A549 (cell line): ENCODE results near the gene GTPBP10. TPM values are rescaled to one million over a fixed set of nuclear protein-coding genes. Genes with fewer than 3 reads are reported as not detected.

Experiments used
- ATAC-seq, 2 experiments: fragments of 200-7000 bp in 1 of 2; fragments of >200 bp in 1 of 2; cut with Nextera tagmentation in 1 of 2; cut with Tn5 transposase in 1 of 2; 3 replicates each; pipeline versions ENCODE4 v1.8.0 to v1.9.1; 2018 to 2020; ENCODE audit warnings: mild to moderate bottlenecking in 1 of 2, moderate library complexity in 1 of 2
- CTCF ChIA-PET: fragments of 300-600 bp; sonication (Branson Sonifier 250); formaldehyde crosslinking; extraction: SDS; loops from one replicate; lab custom pipeline; 2021; ENCODE audit warnings: antibody characterized with exemption, inconsistent platforms; lab: Yijun Ruan, JAX
- POLR2A ChIA-PET: fragments of 350-600 bp; formaldehyde crosslinking; extraction: SDS; loops from one replicate; lab custom pipeline; 2021; ENCODE audit warnings: antibody characterized with exemption, inconsistent platforms; lab: Yijun Ruan, JAX
- DNase-seq, 2 experiments: peaks; one replicate each; pipeline versions ENCODE4 v3.0.0 to v3.0.0-alpha.2; 2011 to 2016; ENCODE audit warnings: low read depth in 1 of 2, low spot score in 1 of 2
- FAIRE-seq: peaks from 2 replicates; lab custom pipeline; 2011; peaks lifted over from hg19 to GRCh38; lab: Jason Lieb, UNC
- H3K27ac ChIP-seq, 2 experiments: fragments of >200 bp; sonication (Bioruptor Twin); formaldehyde crosslinking; 3 replicates each; pipeline ENCODE4 v1.5.1; 2016 to 2017
- H3K4me1 ChIP-seq: fragments of >200 bp; sonication (Bioruptor Twin); formaldehyde crosslinking; 3 replicates; pipeline ENCODE4 v1.6.1; 2016
- H3K4me2 ChIP-seq: fragments of >200 bp; sonication (Bioruptor Twin); formaldehyde crosslinking; 3 replicates; pipeline ENCODE4 v1.6.1; 2016
- H3K4me3 ChIP-seq: fragments of >200 bp; sonication (Bioruptor Twin); formaldehyde crosslinking; 3 replicates; pipeline ENCODE4 v1.5.1; 2016
- H3K9me3 ChIP-seq: fragments of >200 bp; sonication (Bioruptor Twin); formaldehyde crosslinking; 3 replicates; pipeline ENCODE4 v1.6.1; 2016
- CEBPB ChIP-seq, 2 experiments: fragments of >200 bp in 1 of 2; sonication (Bioruptor Twin) in 1 of 2; formaldehyde crosslinking in 1 of 2; IDR thresholded peaks; 2 replicates each; pipeline ENCODE4 v1.6.1; 2012 to 2016
- E2F6 ChIP-seq: IDR thresholded peaks from 2 replicates; pipeline ENCODE4 v1.6.1; 2012; ENCODE audit warnings: low read depth, borderline replicate concordance
- EP300 ChIP-seq, 2 experiments: fragments of >200 bp; sonication (Bioruptor Twin); formaldehyde crosslinking; IDR thresholded peaks; 2 replicates in 1 of 2; 3 replicates in 1 of 2; pipeline ENCODE4 v1.6.1; 2016 to 2017
- ESRRA ChIP-seq: fragments of 150-350 bp; IDR thresholded peaks from 2 replicates; pipeline ENCODE4 v1.6.1; 2014; ENCODE audit warnings: mild to moderate bottlenecking, low read length, borderline replicate concordance
- FOXS1 ChIP-seq: fragments of 250-450 bp; sonication (Bioruptor Pico); IDR thresholded peaks from 2 replicates; pipeline ENCODE4 v1.5.0; 2020; ENCODE audit warnings: mild to moderate bottlenecking, moderate library complexity
- GATA3 ChIP-seq: IDR thresholded peaks from 2 replicates; pipeline ENCODE4 v1.6.1; 2012; ENCODE audit warnings: borderline replicate concordance
- HDAC2 ChIP-seq: fragments of 200-600 bp; sonication (generic); IDR thresholded peaks from 2 replicates; pipeline ENCODE4 v1.6.1; 2016
- HEYL ChIP-seq: fragments of 250-450 bp; sonication (Bioruptor Pico); IDR thresholded peaks from 2 replicates; pipeline ENCODE4 v1.8.0; 2021; ENCODE audit warnings: mild to moderate bottlenecking, moderate library complexity
- HOXA7 ChIP-seq: fragments of 250-450 bp; sonication (Bioruptor Pico); IDR thresholded peaks from 2 replicates; pipeline ENCODE4 v1.5.0; 2020; ENCODE audit warnings: mild to moderate bottlenecking, moderate library complexity
- HOXB13 ChIP-seq: fragments of 250-450 bp; sonication (Bioruptor Pico); IDR thresholded peaks from 2 replicates; pipeline ENCODE4 v1.5.0; 2020; ENCODE audit warnings: low read depth, mild to moderate bottlenecking, moderate library complexity
- JUNB ChIP-seq: fragments of >200 bp; sonication (Bioruptor Twin); formaldehyde crosslinking; IDR thresholded peaks from 2 replicates; pipeline ENCODE4 v1.6.1; 2016
- KDM5A ChIP-seq: fragments of 200-600 bp; sonication (generic); IDR thresholded peaks from 2 replicates; pipeline ENCODE4 v1.6.1; 2016; ENCODE audit warnings: antibody characterized with exemption, mild to moderate bottlenecking
- MAFK ChIP-seq: fragments of 450-650 bp; IDR thresholded peaks from 2 replicates; pipeline ENCODE4 v1.6.1; 2014; ENCODE audit not compliant: partially characterized antibody
- NPAS2 ChIP-seq: fragments of 250-450 bp; sonication (Bioruptor Pico); IDR thresholded peaks from 2 replicates; pipeline ENCODE4 v1.8.0; 2022; ENCODE audit warnings: mild to moderate bottlenecking, moderate library complexity, borderline replicate concordance
- NR3C1 ChIP-seq: fragments of >200 bp; sonication (Bioruptor Twin); formaldehyde crosslinking; IDR thresholded peaks from 3 replicates; pipeline ENCODE4 v1.6.1; 2017
- PBX3 ChIP-seq: IDR thresholded peaks from 2 replicates; pipeline ENCODE4 v1.6.1; 2012
- POLR2A ChIP-seq: IDR thresholded peaks from 2 replicates; pipeline ENCODE4 v1.6.1; 2012; ENCODE audit warnings: mild to moderate bottlenecking, low read length
- RARB ChIP-seq: fragments of 250-450 bp; sonication (Bioruptor Pico); IDR thresholded peaks from 2 replicates; pipeline ENCODE4 v1.8.0; 2021; ENCODE audit warnings: mild to moderate bottlenecking, moderate library complexity
- ZNF302 ChIP-seq: fragments of 250-450 bp; sonication (Bioruptor Pico); IDR thresholded peaks from 2 replicates; pipeline ENCODE4 v1.9.0; 2021; ENCODE audit warnings: inconsistent platforms, mild to moderate bottlenecking, moderate library complexity
- ZSCAN20 ChIP-seq: fragments of 250-450 bp; sonication (Bioruptor Pico); IDR thresholded peaks from 2 replicates; pipeline ENCODE4 v1.8.0; 2022; ENCODE audit warnings: mild to moderate bottlenecking, moderate library complexity
- WGBS: methylation state at CpG from one replicate; pipeline ENCODE4 v1.1.6; 2017; ENCODE audit errors: missing lambda C conversion rate; 5-methylcytosine and 5-hydroxymethylcytosine counted together
- polyA plus RNA-seq, 4 experiments: library from polyadenylated mRNA; depleted of rRNA in 3 of 4; stranded (reverse); fragments of >200 nt; fragmentation: RNase III in 1 of 4; extraction: RNeasy Plus Mini Kit Qiagen cat#74134 plus additional on column Dnase treatment in 1 of 4; gene quantifications; 2 replicates in 3 of 4; 3 replicates in 1 of 4; pipeline ENCODE4 v1.2.3, GENCODE V29; 2011 to 2017
- TF ChIP-seq, protein P1 (sequence below): fragments of 200-600 bp; sonication (generic); IDR thresholded peaks from 2 replicates; pipeline ENCODE4 v1.6.1; 2016; ENCODE audit warnings: antibody characterized with exemption, mild to moderate bottlenecking, moderate library complexity
- TF ChIP-seq, protein P2 (sequence below): fragments of >200 bp; sonication (Bioruptor Twin); formaldehyde crosslinking; IDR thresholded peaks from 3 replicates; pipeline ENCODE4 v1.5.1; 2016
- TF ChIP-seq, protein P3 (sequence below): fragments of >200 bp; sonication (Bioruptor Twin); formaldehyde crosslinking; IDR thresholded peaks from 2 replicates; pipeline ENCODE4 v1.6.1; 2016
- TF ChIP-seq, protein P4 (sequence below): IDR thresholded peaks from 2 replicates; pipeline ENCODE4 v1.6.1; 2012

GTPBP10 gene
- polyA plus RNA-seq, 2 of the 4 experiments (the other 2 are of a cell fraction): 16.5 to 54.9 TPM

DNA sequence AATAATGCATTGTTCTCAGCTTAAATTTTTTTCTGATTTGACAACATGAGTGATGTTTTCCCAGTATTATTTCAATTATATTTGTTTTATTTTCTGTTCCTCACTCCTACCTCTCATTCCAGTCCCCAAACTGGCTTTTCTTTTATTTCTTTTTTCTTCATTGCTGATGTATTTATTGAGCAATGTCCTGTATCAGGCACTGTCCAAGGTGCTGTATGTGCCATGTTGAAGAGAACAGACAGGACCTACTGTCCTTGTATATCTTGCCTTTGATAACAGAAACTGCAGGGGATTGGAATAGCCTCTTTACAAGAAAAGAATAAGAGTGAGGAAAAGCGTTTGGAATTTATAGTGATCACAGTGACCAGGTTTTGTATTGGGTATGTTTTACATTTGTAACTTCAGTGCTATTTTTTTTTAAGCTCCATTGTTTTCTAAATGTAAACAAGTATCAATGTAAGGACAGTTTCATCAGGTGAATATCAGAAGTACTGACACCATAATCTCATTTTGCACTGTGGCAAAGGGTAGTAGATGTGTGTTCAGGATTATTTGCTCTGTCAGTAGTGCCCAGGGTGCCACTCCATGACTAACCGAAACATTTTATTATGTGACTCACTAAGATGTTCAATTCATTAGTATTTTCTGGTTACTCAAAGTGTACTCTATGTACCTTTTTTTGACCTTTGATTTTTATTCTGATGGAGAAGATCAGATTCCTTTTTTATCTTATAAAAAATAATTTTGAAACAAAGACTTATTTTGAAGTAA, 41.1 kb downstream of the GTPBP10 start:
- TF ChIP-seq CEBPB (IDR thresholded peaks at IDR 0.05) (peak in 1 of 2 experiments; percentile 27; a peak in 1 of 4 replicates), GATA3 (no peak), HOXA7 (no peak)
- TF ChIP-seq, protein P1, sequence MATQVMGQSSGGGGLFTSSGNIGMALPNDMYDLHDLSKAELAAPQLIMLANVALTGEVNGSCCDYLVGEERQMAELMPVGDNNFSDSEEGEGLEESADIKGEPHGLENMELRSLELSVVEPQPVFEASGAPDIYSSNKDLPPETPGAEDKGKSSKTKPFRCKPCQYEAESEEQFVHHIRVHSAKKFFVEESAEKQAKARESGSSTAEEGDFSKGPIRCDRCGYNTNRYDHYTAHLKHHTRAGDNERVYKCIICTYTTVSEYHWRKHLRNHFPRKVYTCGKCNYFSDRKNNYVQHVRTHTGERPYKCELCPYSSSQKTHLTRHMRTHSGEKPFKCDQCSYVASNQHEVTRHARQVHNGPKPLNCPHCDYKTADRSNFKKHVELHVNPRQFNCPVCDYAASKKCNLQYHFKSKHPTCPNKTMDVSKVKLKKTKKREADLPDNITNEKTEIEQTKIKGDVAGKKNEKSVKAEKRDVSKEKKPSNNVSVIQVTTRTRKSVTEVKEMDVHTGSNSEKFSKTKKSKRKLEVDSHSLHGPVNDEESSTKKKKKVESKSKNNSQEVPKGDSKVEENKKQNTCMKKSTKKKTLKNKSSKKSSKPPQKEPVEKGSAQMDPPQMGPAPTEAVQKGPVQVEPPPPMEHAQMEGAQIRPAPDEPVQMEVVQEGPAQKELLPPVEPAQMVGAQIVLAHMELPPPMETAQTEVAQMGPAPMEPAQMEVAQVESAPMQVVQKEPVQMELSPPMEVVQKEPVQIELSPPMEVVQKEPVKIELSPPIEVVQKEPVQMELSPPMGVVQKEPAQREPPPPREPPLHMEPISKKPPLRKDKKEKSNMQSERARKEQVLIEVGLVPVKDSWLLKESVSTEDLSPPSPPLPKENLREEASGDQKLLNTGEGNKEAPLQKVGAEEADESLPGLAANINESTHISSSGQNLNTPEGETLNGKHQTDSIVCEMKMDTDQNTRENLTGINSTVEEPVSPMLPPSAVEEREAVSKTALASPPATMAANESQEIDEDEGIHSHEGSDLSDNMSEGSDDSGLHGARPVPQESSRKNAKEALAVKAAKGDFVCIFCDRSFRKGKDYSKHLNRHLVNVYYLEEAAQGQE: peak; percentile 82
- DNase-seq: no peak
- no peaks in the 10 kb centered on the region for H3K9me3 ChIP-seq
- ChIA-PET POLR2A (no interaction called here), CTCF (no interaction called here)
- no peak overlapping the region for H3K4me3 ChIP-seq
- no peak overlapping the region for H3K4me2 ChIP-seq
- FAIRE-seq: no peak
- 70% methylated on average over 2 of the region's 2 CpGs for WGBS
- 0 out of 3 replicates have a peak, but pooled peaks cover 14% of the 10 kb centered on the region for H3K4me1 ChIP-seq
- no peak overlapping the region for H3K27ac ChIP-seq
- no peak for ATAC-seq

- Histone ChIP-seq H3K4me1 (no peaks in the 10 kb centered on the region), H3K27ac (no peak overlapping the region), H3K4me3 (no peak overlapping the region), H3K9me3 (peaks cover 12% of the 10 kb centered on the region; the same call in 1 of the 3 replicates), H3K4me2 (no peak overlapping the region)
- ChIA-PET POLR2A (no interaction called here), CTCF (interaction anchor here (1.3 kb wide), 1 partner anchor 45 kb away, joined by 4 read pairs; the partner anchor contains the start of gene GTPBP10)
- FAIRE-seq (no peak), ATAC-seq (no peak), DNase-seq (no peak)
- TF ChIP-seq, protein P2, sequence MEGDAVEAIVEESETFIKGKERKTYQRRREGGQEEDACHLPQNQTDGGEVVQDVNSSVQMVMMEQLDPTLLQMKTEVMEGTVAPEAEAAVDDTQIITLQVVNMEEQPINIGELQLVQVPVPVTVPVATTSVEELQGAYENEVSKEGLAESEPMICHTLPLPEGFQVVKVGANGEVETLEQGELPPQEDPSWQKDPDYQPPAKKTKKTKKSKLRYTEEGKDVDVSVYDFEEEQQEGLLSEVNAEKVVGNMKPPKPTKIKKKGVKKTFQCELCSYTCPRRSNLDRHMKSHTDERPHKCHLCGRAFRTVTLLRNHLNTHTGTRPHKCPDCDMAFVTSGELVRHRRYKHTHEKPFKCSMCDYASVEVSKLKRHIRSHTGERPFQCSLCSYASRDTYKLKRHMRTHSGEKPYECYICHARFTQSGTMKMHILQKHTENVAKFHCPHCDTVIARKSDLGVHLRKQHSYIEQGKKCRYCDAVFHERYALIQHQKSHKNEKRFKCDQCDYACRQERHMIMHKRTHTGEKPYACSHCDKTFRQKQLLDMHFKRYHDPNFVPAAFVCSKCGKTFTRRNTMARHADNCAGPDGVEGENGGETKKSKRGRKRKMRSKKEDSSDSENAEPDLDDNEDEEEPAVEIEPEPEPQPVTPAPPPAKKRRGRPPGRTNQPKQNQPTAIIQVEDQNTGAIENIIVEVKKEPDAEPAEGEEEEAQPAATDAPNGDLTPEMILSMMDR: no peak
- TF ChIP-seq, protein P3, sequence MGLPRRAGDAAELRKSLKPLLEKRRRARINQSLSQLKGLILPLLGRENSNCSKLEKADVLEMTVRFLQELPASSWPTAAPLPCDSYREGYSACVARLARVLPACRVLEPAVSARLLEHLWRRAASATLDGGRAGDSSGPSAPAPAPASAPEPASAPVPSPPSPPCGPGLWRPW: no peak
- no peak for TF ChIP-seq HOXA7
- no peak for TF ChIP-seq FOXS1 (CRISPR knock-in tag)
- TF ChIP-seq PBX3: no peak
- no peak for TF ChIP-seq NR3C1
- TF ChIP-seq, protein P4, sequence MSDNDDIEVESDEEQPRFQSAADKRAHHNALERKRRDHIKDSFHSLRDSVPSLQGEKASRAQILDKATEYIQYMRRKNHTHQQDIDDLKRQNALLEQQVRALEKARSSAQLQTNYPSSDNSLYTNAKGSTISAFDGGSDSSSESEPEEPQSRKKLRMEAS: no peak
- no peak for TF ChIP-seq JUNB
- no peak for TF ChIP-seq KDM5A
- TF ChIP-seq GATA3: no peak
Observed at GRCh38 chr7:90390926-90391325, 44.4 kb downstream of the GTPBP10 start.

- FAIRE-seq (no peak), ATAC-seq (no peak), DNase-seq (no peak)
- WGBS: 87% methylated on average over 5 of the region's 5 CpGs
- Histone ChIP-seq H3K4me2 (no peak overlapping the region), H3K9me3 (peaks cover 12% of the 10 kb centered on the region; the same call in 1 of the 3 replicates), H3K4me1 (no peaks in the 10 kb centered on the region), H3K27ac (no peak overlapping the region), H3K4me3 (no peak overlapping the region)
- CTCF ChIA-PET: no interaction called here
- POLR2A ChIA-PET: no interaction called here
- TF ChIP-seq NR3C1 (no peak), ZNF302 (CRISPR knock-in tag) (no peak), NPAS2 (CRISPR knock-in tag) (no peak), ESRRA (no peak), MAFK (no peak), EP300 (IDR thresholded peaks at IDR 0.05) (no peak), PBX3 (no peak), RARB (CRISPR knock-in tag) (no peak), GATA3 (no peak), ZSCAN20 (CRISPR knock-in tag) (no peak), HOXB13 (no peak), E2F6 (no peak), HDAC2 (no peak), KDM5A (no peak), HEYL (no peak), FOXS1 (CRISPR knock-in tag) (no peak), POLR2A (no peak)
Observed at GRCh38 chr7:90391488-90391887, 45.0 kb downstream of the GTPBP10 start.
